ENCODE measurements around the gene C2CD2.

The C2CD2 gene

DNA sequence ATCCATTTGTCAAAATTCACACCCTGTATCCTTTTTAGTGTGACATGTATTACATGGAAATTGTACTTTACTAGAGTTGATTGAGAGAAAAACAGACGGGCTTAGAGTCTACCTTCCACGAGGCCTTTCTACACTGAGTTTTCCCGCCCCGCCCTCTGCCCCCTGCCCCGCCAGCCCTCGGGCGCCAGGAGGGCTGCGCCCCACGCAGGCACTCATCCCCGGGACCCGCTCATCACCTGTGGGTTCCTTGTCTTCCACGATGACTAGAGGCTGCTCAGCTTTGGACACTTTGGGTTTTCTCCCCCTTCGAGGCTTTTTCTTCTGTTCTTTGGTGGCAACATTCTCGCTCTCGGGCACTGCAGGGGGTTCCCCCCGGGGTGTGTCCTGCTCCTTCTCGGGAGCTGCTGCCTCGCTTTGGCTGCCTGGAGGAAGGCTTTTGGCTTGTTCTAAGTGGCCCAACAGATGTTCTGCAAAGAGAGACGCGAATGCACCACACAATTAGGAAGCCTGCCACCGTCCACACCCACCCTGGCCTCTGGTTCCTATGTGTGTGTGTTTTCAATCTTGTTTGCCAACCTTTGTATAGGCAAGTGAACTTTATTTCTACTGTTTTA, 114.3 kb downstream of the C2CD2 start:
- no peak overlapping the region for H3K4me3 ChIP-seq (ENCODE audit: low read length)
- DNase-seq (ENCODE audit: low read depth, low spot score): no peak

DNA sequence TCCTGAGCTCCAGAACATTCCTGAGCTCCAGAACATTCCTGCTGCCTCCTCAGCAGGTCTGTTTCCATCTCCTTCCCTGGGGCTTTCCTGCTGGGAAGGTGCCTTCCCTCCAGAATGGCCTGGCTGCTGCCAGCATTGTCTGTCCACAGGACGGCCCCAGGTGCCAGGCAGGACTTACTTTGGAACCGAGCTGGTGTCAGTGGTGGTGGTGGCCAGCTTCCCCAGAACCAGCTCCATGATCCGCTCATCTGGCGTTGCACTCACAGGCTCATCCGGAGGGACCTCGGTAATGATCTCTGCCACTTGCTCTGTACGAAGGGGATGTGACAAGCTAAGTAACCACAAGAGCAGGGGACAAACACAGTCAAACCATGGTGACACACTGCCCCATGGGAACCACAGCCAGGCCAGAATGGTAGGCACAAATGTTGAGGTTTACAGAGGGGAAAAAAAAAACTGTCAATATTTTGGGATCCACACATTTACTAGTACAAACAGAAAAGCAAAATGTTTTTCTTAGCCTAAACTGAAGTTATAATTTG, 116.0 kb downstream of the C2CD2 start:
- H3K4me3 ChIP-seq (ENCODE audit: low read length): no peak overlapping the region
- DNase-seq (ENCODE audit: low read depth, low spot score): no peak

DNA sequence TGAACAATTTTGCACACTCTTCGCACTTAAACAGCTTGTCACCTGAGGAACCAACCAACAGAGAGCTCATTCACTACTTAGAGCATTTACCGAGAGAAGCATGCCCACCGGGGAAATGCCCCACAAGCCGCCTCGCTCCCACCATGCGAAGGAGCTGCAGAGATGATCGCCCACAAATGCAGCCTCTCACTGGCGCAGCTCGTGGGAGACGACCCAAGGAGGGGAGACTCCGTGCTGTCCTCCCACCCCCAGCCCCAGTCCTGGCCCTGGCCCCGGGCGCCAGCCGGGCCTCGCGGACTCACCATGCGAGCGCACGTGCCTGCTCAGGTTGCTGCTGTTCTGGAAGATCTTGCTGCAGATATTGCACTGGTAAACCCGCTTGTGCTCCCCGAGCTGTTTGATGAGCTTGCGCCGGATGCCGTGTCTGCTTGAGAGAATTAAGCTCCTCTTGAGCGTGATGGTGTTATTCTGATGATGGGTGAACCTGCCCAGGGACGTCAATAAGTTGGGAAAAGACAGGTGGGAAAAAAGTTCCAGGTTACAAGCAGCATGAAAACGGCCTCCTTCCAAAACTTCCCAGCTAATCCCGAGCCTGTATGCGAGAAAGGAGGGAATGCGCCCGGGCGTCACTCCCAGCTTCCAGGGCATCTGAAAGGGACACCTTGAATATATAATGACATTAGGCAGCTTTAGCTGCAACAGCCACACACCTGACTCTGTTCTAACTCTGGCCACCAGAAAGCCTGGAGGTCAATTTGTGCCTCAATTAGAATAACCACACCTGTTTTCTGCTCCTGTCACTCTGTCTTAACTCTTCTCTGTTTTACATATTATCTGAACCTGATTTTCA, 117.4 kb downstream of the C2CD2 start:
- no peak overlapping the region for H3K4me3 ChIP-seq (ENCODE audit: low read length)
- no peak for DNase-seq (ENCODE audit: low read depth, low spot score)

DNA sequence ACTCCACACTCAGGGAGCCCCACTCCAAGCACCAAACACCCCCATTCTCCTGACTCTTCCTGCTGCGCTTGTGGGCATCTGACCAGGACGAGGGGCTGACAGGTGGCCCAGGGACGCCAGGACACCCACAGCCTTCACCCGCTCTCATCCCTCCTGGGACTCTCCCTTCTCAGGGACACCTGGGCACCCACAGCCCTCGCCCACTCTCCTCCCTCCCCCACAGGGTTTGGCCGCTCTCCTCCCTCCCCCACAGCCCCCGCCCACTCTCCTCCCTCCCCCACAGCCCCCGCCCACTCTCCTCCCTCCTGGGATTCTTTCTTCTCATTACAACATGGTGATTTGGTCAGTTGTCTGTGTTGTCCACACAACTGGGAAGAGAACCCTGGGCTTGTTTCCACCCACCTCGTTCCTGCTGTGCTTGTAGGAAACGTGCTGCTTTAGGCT, 118.1 kb downstream of the C2CD2 start:
- DNase-seq (ENCODE audit: low read depth, low spot score): no peak
- H3K4me3 ChIP-seq (ENCODE audit: low read length): no peak overlapping the region
